ENCODE results near the gene NEDD4L.

The NEDD4L gene

GRCh38 chr18:58188996-58189395 lies 145.0 kb downstream of the NEDD4L start:
- DNase-seq = no peak

- no peak for DNase-seq
These were observed 147.0 kb downstream of the NEDD4L start for GRCh38 chr18:58190842-58191530.

GRCh38 chr18:58191626-58192025 lies 147.6 kb downstream of the NEDD4L start:
- DNase-seq = no peak

GRCh38 chr18:58192519-58192918 lies 148.5 kb downstream of the NEDD4L start:
- DNase-seq = no peak

- DNase-seq = no peak
These were observed 150.0 kb downstream of the NEDD4L start for GRCh38 chr18:58194028-58194427.

- no peak for DNase-seq
These were observed 151.3 kb downstream of the NEDD4L start for GRCh38 chr18:58195278-58195765.

GRCh38 chr18:58196164-58196563 lies 152.1 kb downstream of the NEDD4L start:
- DNase-seq = no peak

- no peak for DNase-seq
These were observed 153.2 kb downstream of the NEDD4L start for GRCh38 chr18:58196881-58197872.

GRCh38 chr18:58201268-58201667 lies 157.2 kb downstream of the NEDD4L start:
- DNase-seq = no peak

- DNase-seq = no peak
These were observed 158.0 kb downstream of the NEDD4L start for GRCh38 chr18:58201733-58202730.

- DNase-seq = no peak
These were observed 160.9 kb downstream of the NEDD4L start for GRCh38 chr18:58204776-58205442.

- DNase-seq = no peak
These were observed 161.6 kb downstream of the NEDD4L start for GRCh38 chr18:58205443-58206160.

- DNase-seq = no peak
These were observed 163.6 kb downstream of the NEDD4L start for GRCh38 chr18:58207520-58208152.

- DNase-seq = no peak
These were observed 164.3 kb downstream of the NEDD4L start for GRCh38 chr18:58208207-58208932.

GRCh38 chr18:58209326-58209725 lies 165.3 kb downstream of the NEDD4L start:
- no peak for DNase-seq

- no peak for DNase-seq
These were observed 167.5 kb downstream of the NEDD4L start for GRCh38 chr18:58211510-58211909.

- DNase-seq = no peak
These were observed 168.2 kb downstream of the NEDD4L start for GRCh38 chr18:58212274-58212673.

GRCh38 chr18:58213440-58213839 lies 169.4 kb downstream of the NEDD4L start:
- no peak for DNase-seq

GRCh38 chr18:58215011-58215410 lies 171.0 kb downstream of the NEDD4L start:
- DNase-seq = no peak

GRCh38 chr18:58216071-58216481 lies 172.1 kb downstream of the NEDD4L start:
- DNase-seq = no peak
